ENCODE measurements around the gene TSHZ2.

TSHZ2 gene

GRCh38 chr20:53157443-53158408 lies 185.6 kb downstream of the TSHZ2 start:
- peak in 9 of 56 donors; percentile 1 to 45 (median 10) for DNase-seq

- DNase-seq, result no peak
Observed at GRCh38 chr20:53159160-53159559, 187.0 kb downstream of the TSHZ2 start.

GRCh38 chr20:53161073-53161472 lies 188.9 kb downstream of the TSHZ2 start:
- DNase-seq, result no peak

GRCh38 chr20:53161473-53161872 lies 189.3 kb downstream of the TSHZ2 start:
- no peak for DNase-seq

- no peak for DNase-seq
Observed at GRCh38 chr20:53162251-53162835, 190.2 kb downstream of the TSHZ2 start.

GRCh38 chr20:53163486-53163885 lies 191.3 kb downstream of the TSHZ2 start:
- no peak for DNase-seq

- DNase-seq, result no peak
Observed at GRCh38 chr20:53164072-53164471, 191.9 kb downstream of the TSHZ2 start.

- no peak for DNase-seq
Observed at GRCh38 chr20:53165452-53165851, 193.3 kb downstream of the TSHZ2 start.

- no peak for DNase-seq
Observed at GRCh38 chr20:53168491-53168890, 196.3 kb downstream of the TSHZ2 start.

GRCh38 chr20:53170196-53170595 lies 198.0 kb downstream of the TSHZ2 start:
- DNase-seq, result peak in 1 of 56 donors; percentile 4

- DNase-seq, result peak in 2 of 56 donors; percentile 2 to 5
Observed at GRCh38 chr20:53171065-53171464, 198.9 kb downstream of the TSHZ2 start.

- DNase-seq, result no peak
Observed at GRCh38 chr20:53174454-53174853, 202.3 kb downstream of the TSHZ2 start.

GRCh38 chr20:53175135-53175780 lies 203.1 kb downstream of the TSHZ2 start:
- no peak for DNase-seq

GRCh38 chr20:53176134-53176533 lies 204.0 kb downstream of the TSHZ2 start:
- DNase-seq, result no peak

- DNase-seq, result no peak
Observed at GRCh38 chr20:53177687-53178086, 205.5 kb downstream of the TSHZ2 start.

GRCh38 chr20:53179749-53180148 lies 207.6 kb downstream of the TSHZ2 start:
- no peak for DNase-seq

GRCh38 chr20:53180928-53181362 lies 208.8 kb downstream of the TSHZ2 start:
- no peak for DNase-seq

GRCh38 chr20:53181866-53182376 lies 209.8 kb downstream of the TSHZ2 start:
- DNase-seq, result no peak

- no peak for DNase-seq
Observed at GRCh38 chr20:53183181-53183580, 211.0 kb downstream of the TSHZ2 start.

GRCh38 chr20:53186635-53187034 lies 214.5 kb downstream of the TSHZ2 start:
- DNase-seq, result no peak

- DNase-seq, result no peak
Observed at GRCh38 chr20:53187392-53188068, 215.4 kb downstream of the TSHZ2 start.

Measured in nucleus accumbens (tissue), 56 donors.